PC-9 (cell line): ENCODE data around the gene CISD3.

Source experiments
- EZH2 ChIP-seq: fragments of 200-600 bp; sonication (generic); IDR thresholded peaks from 2 replicates; pipeline ENCODE4 v1.8.0; 2017; ENCODE audit warnings: antibody characterized with exemption, low read depth
- TF ChIP-seq, protein P1 (sequence below): fragments of 200-600 bp; sonication (generic); conservative IDR thresholded peaks from 2 replicates; pipeline ENCODE4 v1.6.1; 2017; ENCODE audit warnings: mixed run types, antibody characterized with exemption, mild to moderate bottlenecking, moderate library complexity

DNA sequence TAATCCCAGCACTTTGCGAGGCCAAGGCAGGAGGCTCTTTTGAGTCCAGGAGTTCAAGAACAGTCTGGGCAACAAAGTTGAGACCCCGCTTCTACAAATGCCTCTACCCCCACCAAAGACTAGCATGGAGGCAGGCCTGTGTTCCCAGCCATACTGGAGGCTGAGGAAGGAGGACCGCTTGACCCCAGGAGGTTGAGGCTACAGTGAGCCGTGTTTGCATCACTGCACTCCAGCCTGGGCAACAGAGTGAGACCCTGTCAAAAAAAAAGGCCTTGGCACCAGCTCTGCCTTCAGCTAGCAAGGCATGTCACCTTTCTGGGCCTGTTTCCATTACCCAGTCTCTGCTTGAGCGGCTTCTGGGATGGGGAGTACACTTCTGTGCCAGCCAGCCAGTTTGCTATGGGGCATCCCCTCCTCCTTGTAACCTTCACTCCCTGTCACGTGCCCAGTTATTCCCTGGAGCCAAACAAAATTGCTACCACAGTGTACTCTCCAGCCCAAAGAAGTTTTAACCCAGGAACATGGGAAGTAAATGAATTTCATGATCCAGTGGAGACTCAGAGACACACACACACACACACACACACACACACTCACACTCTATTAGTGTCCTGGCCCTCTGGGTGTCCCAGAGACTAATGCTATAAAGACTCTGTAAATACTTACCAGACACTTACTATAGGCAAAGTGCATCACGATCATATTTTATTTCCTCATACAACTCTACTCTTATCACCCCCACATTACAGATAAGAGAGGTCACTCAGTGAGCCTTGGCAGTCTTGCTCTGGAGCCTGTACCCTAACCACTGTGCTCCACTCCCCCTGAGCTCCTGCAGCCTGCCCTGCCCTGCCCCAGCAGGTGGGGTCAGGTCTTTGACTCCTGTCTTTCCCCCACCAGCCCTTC is 2.5 kb downstream of the CISD3 start:
- TF ChIP-seq, protein P1, sequence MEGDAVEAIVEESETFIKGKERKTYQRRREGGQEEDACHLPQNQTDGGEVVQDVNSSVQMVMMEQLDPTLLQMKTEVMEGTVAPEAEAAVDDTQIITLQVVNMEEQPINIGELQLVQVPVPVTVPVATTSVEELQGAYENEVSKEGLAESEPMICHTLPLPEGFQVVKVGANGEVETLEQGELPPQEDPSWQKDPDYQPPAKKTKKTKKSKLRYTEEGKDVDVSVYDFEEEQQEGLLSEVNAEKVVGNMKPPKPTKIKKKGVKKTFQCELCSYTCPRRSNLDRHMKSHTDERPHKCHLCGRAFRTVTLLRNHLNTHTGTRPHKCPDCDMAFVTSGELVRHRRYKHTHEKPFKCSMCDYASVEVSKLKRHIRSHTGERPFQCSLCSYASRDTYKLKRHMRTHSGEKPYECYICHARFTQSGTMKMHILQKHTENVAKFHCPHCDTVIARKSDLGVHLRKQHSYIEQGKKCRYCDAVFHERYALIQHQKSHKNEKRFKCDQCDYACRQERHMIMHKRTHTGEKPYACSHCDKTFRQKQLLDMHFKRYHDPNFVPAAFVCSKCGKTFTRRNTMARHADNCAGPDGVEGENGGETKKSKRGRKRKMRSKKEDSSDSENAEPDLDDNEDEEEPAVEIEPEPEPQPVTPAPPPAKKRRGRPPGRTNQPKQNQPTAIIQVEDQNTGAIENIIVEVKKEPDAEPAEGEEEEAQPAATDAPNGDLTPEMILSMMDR = no peak
- no peak for TF ChIP-seq EZH2
